Progenitor cell of endocrine pancreas (in vitro differentiated cells): ENCODE results near the gene THBD. TPM values are rescaled to one million over a fixed set of nuclear protein-coding genes. Genes with fewer than 3 reads are reported as not detected.

Source experiments
- DNase-seq: peaks from one replicate; pipeline ENCODE4 v3.0.0; 2021; ENCODE audit warnings: low spot score; ENCODE audit not compliant: unreplicated experiment
- H3K27ac Mint-ChIP-seq: 2 replicates; pipeline ENCODE4 v1.8.0; 2021; ENCODE audit warnings: mild to moderate bottlenecking, moderate library complexity, mixed read lengths
- H3K27me3 Mint-ChIP-seq: 2 replicates; pipeline ENCODE4 v1.8.0; 2021; ENCODE audit warnings: mixed read lengths
- H3K36me3 Mint-ChIP-seq: 2 replicates; pipeline ENCODE4 v1.8.0; 2022; ENCODE audit warnings: mixed read lengths; ENCODE audit not compliant: insufficient read depth
- H3K4me1 Mint-ChIP-seq: 2 replicates; pipeline ENCODE4 v1.8.0; 2021; ENCODE audit warnings: low read depth, mixed read lengths
- H3K4me3 Mint-ChIP-seq: 2 replicates; pipeline ENCODE4 v1.8.0; 2021; ENCODE audit warnings: low read depth, mild to moderate bottlenecking, moderate library complexity, mixed read lengths
- H3K9me3 Mint-ChIP-seq: 2 replicates; pipeline ENCODE4 v1.8.0; 2021; ENCODE audit warnings: low read depth, mixed read lengths
- total RNA-seq: library from RNA; stranded (reverse); gene quantifications from 2 replicates; pipeline ENCODE4 v1.2.1, GENCODE V29; 2021
- TF ChIP-seq, protein P1 (sequence below): fragments of 200-600 bp; sonication (generic); IDR thresholded peaks from one replicate; pipeline ENCODE4 v1.5.0; 2021; ENCODE audit warnings: antibody characterized with exemption, mild to moderate bottlenecking; ENCODE audit not compliant: unreplicated experiment

THBD gene
- total RNA-seq, 1 donor from 2014 or later = 0.19 TPM

- no peak overlapping the region for H3K4me3 Mint-ChIP-seq
- no peaks in the 10 kb centered on the region for H3K4me1 Mint-ChIP-seq
- TF ChIP-seq, protein P1, sequence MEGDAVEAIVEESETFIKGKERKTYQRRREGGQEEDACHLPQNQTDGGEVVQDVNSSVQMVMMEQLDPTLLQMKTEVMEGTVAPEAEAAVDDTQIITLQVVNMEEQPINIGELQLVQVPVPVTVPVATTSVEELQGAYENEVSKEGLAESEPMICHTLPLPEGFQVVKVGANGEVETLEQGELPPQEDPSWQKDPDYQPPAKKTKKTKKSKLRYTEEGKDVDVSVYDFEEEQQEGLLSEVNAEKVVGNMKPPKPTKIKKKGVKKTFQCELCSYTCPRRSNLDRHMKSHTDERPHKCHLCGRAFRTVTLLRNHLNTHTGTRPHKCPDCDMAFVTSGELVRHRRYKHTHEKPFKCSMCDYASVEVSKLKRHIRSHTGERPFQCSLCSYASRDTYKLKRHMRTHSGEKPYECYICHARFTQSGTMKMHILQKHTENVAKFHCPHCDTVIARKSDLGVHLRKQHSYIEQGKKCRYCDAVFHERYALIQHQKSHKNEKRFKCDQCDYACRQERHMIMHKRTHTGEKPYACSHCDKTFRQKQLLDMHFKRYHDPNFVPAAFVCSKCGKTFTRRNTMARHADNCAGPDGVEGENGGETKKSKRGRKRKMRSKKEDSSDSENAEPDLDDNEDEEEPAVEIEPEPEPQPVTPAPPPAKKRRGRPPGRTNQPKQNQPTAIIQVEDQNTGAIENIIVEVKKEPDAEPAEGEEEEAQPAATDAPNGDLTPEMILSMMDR = no peak
- no peak for DNase-seq
- H3K27ac Mint-ChIP-seq = no peak overlapping the region
- peaks cover 7% of the 10 kb centered on the region for H3K27me3 Mint-ChIP-seq
- no peaks in the 10 kb centered on the region for H3K36me3 Mint-ChIP-seq
- no peaks in the 10 kb centered on the region for H3K9me3 Mint-ChIP-seq
These were observed 49.7 kb downstream of the THBD start for GRCh38 chr20:22999756-23000155.

DNA sequence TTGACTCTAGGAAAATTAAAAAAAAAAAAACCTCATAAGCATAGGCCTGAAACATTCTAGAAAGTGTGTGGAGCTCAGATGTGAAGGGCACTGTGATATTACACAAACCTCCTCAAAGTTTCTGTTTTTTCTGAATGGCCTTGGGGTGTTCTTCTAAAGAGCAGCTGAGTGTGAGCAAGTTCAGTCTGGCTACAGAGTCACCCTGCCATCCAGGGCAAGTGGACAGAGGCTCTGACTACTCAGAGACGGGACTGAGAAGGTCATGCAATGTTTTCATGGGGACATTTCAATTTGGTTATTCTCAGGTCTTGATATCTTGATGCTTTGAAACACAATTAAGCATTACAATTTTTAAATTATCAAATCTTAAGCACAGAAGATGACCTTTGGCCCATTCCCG lies 51.0 kb downstream of the THBD start:
- DNase-seq = no peak
- Mint-ChIP-seq H3K4me3 (no peak overlapping the region), H3K27ac (no peak overlapping the region), H3K9me3 (no peaks in the 10 kb centered on the region), H3K36me3 (no peaks in the 10 kb centered on the region), H3K4me1 (no peaks in the 10 kb centered on the region), H3K27me3 (peaks cover 3% of the 10 kb centered on the region)
- TF ChIP-seq, protein P1 = no peak

DNA sequence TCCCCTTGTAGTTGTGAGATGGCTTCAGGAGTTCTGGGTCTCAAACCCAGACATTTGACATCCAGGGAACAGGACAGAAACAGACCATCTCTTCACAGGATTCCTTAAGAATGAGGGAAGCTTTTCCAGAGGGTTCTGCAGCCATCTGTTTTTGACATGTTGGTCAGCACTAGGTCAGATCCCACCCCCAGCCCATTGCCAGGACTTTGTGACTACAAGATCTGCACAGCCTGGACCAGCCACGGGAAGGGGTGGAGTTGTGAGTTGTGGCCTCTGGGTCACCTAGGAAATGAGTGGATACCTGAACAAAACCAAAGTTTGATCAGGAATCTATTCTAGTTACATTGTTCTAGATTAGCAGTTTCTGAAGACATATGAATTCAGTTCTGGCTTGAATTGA lies 53.5 kb downstream of the THBD start:
- Mint-ChIP-seq H3K4me3 (no peak overlapping the region), H3K27ac (no peak overlapping the region), H3K4me1 (no peaks in the 10 kb centered on the region), H3K27me3 (no peaks in the 10 kb centered on the region), H3K36me3 (no peaks in the 10 kb centered on the region), H3K9me3 (peaks cover 8% of the 10 kb centered on the region)
- DNase-seq = no peak
- TF ChIP-seq, protein P1 = no peak

Other genes with a start within 250 kb of the THBD start
- not detected in 2 replicates for gene SSTR4, start 14.4 kb downstream of the THBD start, total RNA-seq
- gene CD93, start 36.7 kb upstream of the THBD start, total RNA-seq = 0.04 TPM in 1 of 2 replicates, not detected in the other